NB4 (cell line): ENCODE measurements around the gene TRAPPC12.

Experiments
- CTCF ChIP-seq: IDR thresholded peaks from one replicate; pipeline ENCODE4 v1.5.1; 2012; ENCODE audit warnings: low read depth, low read length
- MAX ChIP-seq: IDR thresholded peaks from 2 replicates; pipeline ENCODE4 v1.6.1; 2011; ENCODE audit warnings: low read depth, low read length
- MYC ChIP-seq: IDR thresholded peaks from 2 replicates; pipeline ENCODE4 v1.6.1; 2011; ENCODE audit warnings: low read depth, low read length
- POLR2A ChIP-seq: IDR thresholded peaks from 2 replicates; pipeline ENCODE4 v1.6.1; 2011; ENCODE audit warnings: mild to moderate bottlenecking; ENCODE audit not compliant: insufficient read length; ENCODE audit errors: extremely low read depth

- TF ChIP-seq CTCF (no peak), MYC (no peak), POLR2A (no peak), MAX (no peak)
These were observed 84.5 kb downstream of the TRAPPC12 start for GRCh38 chr2:3463944-3464343.
